Natural killer cell (primary cell): ENCODE results near the gene ABHD2. TPM values are rescaled to one million over a fixed set of nuclear protein-coding genes. Genes with fewer than 3 reads are reported as not detected.

Experiments
- ATAC-seq, 3 donors: fragments of 150-1000 bp in 2 of 3; fragments of 200-7000 bp in 1 of 3; cut with Tn5 transposase; 1 replicate in 1 of 3; 2 replicates in 2 of 3; pipeline ENCODE4 v1.10.0; 2021; ENCODE audit warnings: mild to moderate bottlenecking in 2 of 3, moderate library complexity in 2 of 3
- DNase-seq, 2 donors: peaks; one replicate each; pipeline versions ENCODE4 v3.0.0 to v3.0.0-alpha.2; 2013 to 2021; ENCODE audit warnings: mixed read lengths in 1 of 2
- H3K27ac ChIP-seq: one replicate; pipeline ENCODE4 v1.5.1; 2013; ENCODE audit warnings: mild to moderate bottlenecking, low read length
- H3K27me3 ChIP-seq: one replicate; pipeline ENCODE4 v1.6.1; 2013; ENCODE audit warnings: low read length; ENCODE audit not compliant: control insufficient read depth, insufficient read depth
- H3K36me3 ChIP-seq: one replicate; pipeline ENCODE4 v1.6.1; 2013; ENCODE audit warnings: low read length; ENCODE audit not compliant: control insufficient read depth, insufficient read depth
- H3K4me1 ChIP-seq: one replicate; pipeline ENCODE4 v1.6.1; 2013; ENCODE audit warnings: low read length; ENCODE audit not compliant: control insufficient read depth, insufficient read depth
- H3K4me3 ChIP-seq: one replicate; pipeline ENCODE4 v1.5.1; 2013; ENCODE audit warnings: low read length
- H3K9me3 ChIP-seq: one replicate; pipeline ENCODE4 v1.6.1; 2013; ENCODE audit warnings: low read length; ENCODE audit not compliant: control insufficient read depth, insufficient read depth
- H3K27ac Mint-ChIP-seq, 2 donors: one replicate each; pipeline ENCODE4 v1.8.0; 2022; ENCODE audit warnings: mild to moderate bottlenecking in 2 of 2, mixed read lengths in 2 of 2, moderate library complexity in 1 of 2
- H3K27me3 Mint-ChIP-seq, 2 donors: one replicate each; pipeline ENCODE4 v1.8.0; 2022; ENCODE audit warnings: low read depth in 2 of 2, mixed read lengths in 2 of 2
- H3K36me3 Mint-ChIP-seq: one replicate; pipeline ENCODE4 v1.8.0; 2022; ENCODE audit warnings: mixed read lengths
- H3K4me1 Mint-ChIP-seq, 2 donors: one replicate each; pipeline ENCODE4 v1.8.0; 2022; ENCODE audit warnings: mixed read lengths in 2 of 2
- H3K4me3 Mint-ChIP-seq: one replicate; pipeline ENCODE4 v1.8.0; 2022; ENCODE audit warnings: mild to moderate bottlenecking, moderate library complexity, mixed read lengths
- H3K9me3 Mint-ChIP-seq, 2 donors: one replicate each; pipeline ENCODE4 v1.8.0; 2022; ENCODE audit warnings: mixed read lengths in 2 of 2
- CTCF ChIP-seq: fragments of 200-600 bp; IDR thresholded peaks from one replicate; pipeline ENCODE4 v1.8.0; 2022; ENCODE audit warnings: antibody characterized with exemption
- WGBS: methylation state at CpG from one replicate; pipeline ENCODE4 v1.1.7; 2013; ENCODE audit warnings: missing lambda C conversion rate; ENCODE audit not compliant: insufficient coverage; 5-methylcytosine and 5-hydroxymethylcytosine counted together
- intact Hi-C: fragments of 100-400 bp; cut with micrococcal nuclease; formaldehyde crosslinking; loops from one replicate; pipeline ENCODE4 v1.14.2; 2022
- total RNA-seq, 4 donors: library from RNA; stranded (reverse); fragments of 120-200 nt in 1 of 4; gene quantifications; one replicate each; pipeline versions ENCODE4 v1.2.3 to v1.2.4, GENCODE V29; 2013 to 2022

The ABHD2 gene
- total RNA-seq, 3 donors from 2014 or later (not counting 1 experiment from before 2014, with no cell fraction given), result 187 to 236 (median 191) TPM

GRCh38 chr15:89146366-89146765 is 58.1 kb downstream of the ABHD2 start:
- DNase-seq (no peak), ATAC-seq (no peak)
- Histone ChIP-seq H3K4me3 (no peak overlapping the region), H3K9me3 (no peaks in the 10 kb centered on the region), H3K27me3 (no peaks in the 10 kb centered on the region), H3K27ac (no peak overlapping the region), H3K4me1 (peaks cover 28% of the 10 kb centered on the region), H3K36me3 (peaks cover 1% of the 10 kb centered on the region)
- H3K36me3 Mint-ChIP-seq, result no peaks in the 10 kb centered on the region
- peak overlapping the region in 1 of 2 donors; percentile 95 for H3K27ac Mint-ChIP-seq
- intact Hi-C loops, result no loop called here
- WGBS, result 100% methylated on average over 4 of the region's 5 CpGs
- TF ChIP-seq CTCF, result no peak
- H3K9me3 Mint-ChIP-seq, result no peaks in the 10 kb centered on the region
- H3K27me3 Mint-ChIP-seq, result no peaks in the 10 kb centered on the region
- H3K4me3 Mint-ChIP-seq, result no peak overlapping the region
- H3K4me1 Mint-ChIP-seq, result peaks cover 58 to 68% of the 10 kb centered on the region in 2 donors

- WGBS, result 100% methylated on average over 1 of the region's 2 CpGs
- peaks cover 48 to 57% of the 10 kb centered on the region in 2 donors for H3K4me1 Mint-ChIP-seq
Measured at GRCh38 chr15:89148126-89148525, 59.9 kb downstream of the ABHD2 start.

GRCh38 chr15:89149501-89150101 is 61.3 kb downstream of the ABHD2 start:
- Mint-ChIP-seq H3K4me1 (peaks cover 39 to 47% of the 10 kb centered on the region in 2 donors), H3K9me3 (no peaks in the 10 kb centered on the region), H3K4me3 (no peak overlapping the region), H3K27me3 (no peaks in the 10 kb centered on the region), H3K36me3 (peaks cover 9% of the 10 kb centered on the region), H3K27ac (peak overlapping the region; percentile 53 to 68)
- DNase-seq, result no peak
- TF ChIP-seq CTCF, result no peak
- ATAC-seq, result no peak
- H3K9me3 ChIP-seq, result no peaks in the 10 kb centered on the region
- H3K4me3 ChIP-seq, result no peak overlapping the region
- H3K27ac ChIP-seq, result no peak overlapping the region
- no peaks in the 10 kb centered on the region for H3K27me3 ChIP-seq
- H3K36me3 ChIP-seq, result peaks cover 22% of the 10 kb centered on the region
- no peaks in the 10 kb centered on the region for H3K4me1 ChIP-seq
- intact Hi-C loops, result no loop called here
- WGBS, result 96% methylated on average over 7 of the region's 7 CpGs

More at GRCh38 chr15:89148126-89148525, 59.9 kb downstream of the ABHD2 start:
- Mint-ChIP-seq H3K27ac (peak overlapping the region in 1 of 2 donors; percentile 68), H3K27me3 (no peaks in the 10 kb centered on the region), H3K9me3 (no peaks in the 10 kb centered on the region), H3K36me3 (peaks cover 2% of the 10 kb centered on the region), H3K4me3 (no peak overlapping the region)
- no peak for TF ChIP-seq CTCF
- H3K27me3 ChIP-seq, result no peaks in the 10 kb centered on the region
- intact Hi-C loops, result no loop called here
- H3K4me1 ChIP-seq, result peaks cover 12% of the 10 kb centered on the region
- peaks cover 16% of the 10 kb centered on the region for H3K36me3 ChIP-seq
- H3K27ac ChIP-seq, result no peak overlapping the region
- DNase-seq (no peak), ATAC-seq (no peak)
- no peak overlapping the region for H3K4me3 ChIP-seq
- H3K9me3 ChIP-seq, result no peaks in the 10 kb centered on the region

GRCh38 chr15:89150287-89150686 is 62.0 kb downstream of the ABHD2 start:
- Mint-ChIP-seq H3K9me3 (no peaks in the 10 kb centered on the region), H3K27me3 (no peaks in the 10 kb centered on the region), H3K4me1 (peaks cover 33 to 43% of the 10 kb centered on the region in 2 donors), H3K4me3 (no peak overlapping the region), H3K27ac (peak overlapping the region; percentile 53 to 68), H3K36me3 (peaks cover 9% of the 10 kb centered on the region)
- intact Hi-C loops, result no loop called here
- H3K27ac ChIP-seq, result no peak overlapping the region
- H3K4me1 ChIP-seq, result no peaks in the 10 kb centered on the region
- no peak for TF ChIP-seq CTCF
- ATAC-seq, result no peak
- H3K36me3 ChIP-seq, result peaks cover 29% of the 10 kb centered on the region
- H3K27me3 ChIP-seq, result no peaks in the 10 kb centered on the region
- DNase-seq, result no peak
- 96% methylated on average over 2 of the region's 3 CpGs for WGBS
- no peaks in the 10 kb centered on the region for H3K9me3 ChIP-seq
- H3K4me3 ChIP-seq, result no peak overlapping the region
